Fibroblast of skin of back (primary cell): ENCODE data around the gene NDUFAF4. TPM values are rescaled to one million over a fixed set of nuclear protein-coding genes. Genes with fewer than 3 reads are reported as not detected.

ENCODE experiments used
- DNase-seq: peaks from one replicate; pipeline ENCODE4 v3.0.0-alpha.2; 2013
- polyA plus RNA-seq, 2 experiments: library from polyadenylated mRNA; unstranded; fragments of 120-200 nt; gene quantifications; one replicate each; pipeline ENCODE4 v1.2.1, GENCODE V29; 2013; ENCODE audit not compliant: insufficient read length in 2 of 2

The NDUFAF4 gene
- polyA plus RNA-seq (2013, experiment 1 of 2; ENCODE audit: insufficient read length) = 26.8 TPM
- polyA plus RNA-seq (2013, experiment 2 of 2; ENCODE audit: insufficient read length) = 18.4 TPM

DNA sequence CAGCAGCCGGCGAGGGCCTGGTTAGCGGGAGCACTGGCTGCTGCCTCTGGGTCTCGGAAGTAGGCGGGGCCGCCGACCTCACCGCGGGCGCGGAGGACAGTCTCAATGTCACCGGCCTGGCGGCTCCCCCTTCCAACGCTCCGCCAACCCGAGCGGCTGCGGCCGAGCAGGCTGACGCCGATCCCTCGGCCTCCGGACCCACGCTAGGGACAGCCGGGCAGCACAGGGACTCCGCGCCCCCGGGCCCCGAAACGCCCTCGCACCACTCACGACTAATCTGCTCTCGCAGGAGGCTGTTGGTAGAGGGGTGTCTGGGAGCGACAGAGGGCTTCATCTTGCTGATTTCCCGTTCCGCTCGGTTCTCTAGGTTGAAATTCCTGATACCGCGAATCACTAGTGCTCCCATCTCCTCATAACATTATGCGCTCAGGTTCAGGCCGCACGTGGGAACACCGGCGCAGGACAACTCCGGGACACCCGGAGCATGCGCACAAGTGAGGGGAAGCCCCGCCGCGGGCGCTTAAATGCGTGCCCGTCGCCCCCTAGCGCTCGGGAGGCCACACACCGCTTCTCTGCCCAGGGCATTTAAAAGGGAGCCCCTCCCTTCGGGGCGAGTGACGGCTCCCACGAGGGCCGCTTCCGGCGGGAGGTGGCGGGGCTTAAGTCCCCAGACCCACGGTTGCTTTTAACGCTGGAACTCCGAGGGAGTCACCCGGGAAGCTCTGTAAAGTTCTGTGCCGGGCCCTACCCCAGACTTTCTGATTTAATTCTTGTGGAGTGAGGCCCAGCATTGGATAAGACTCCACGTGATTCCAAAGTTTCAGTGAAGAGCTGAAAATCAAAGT, at the start of gene NDUFAF4:
NDUFAF4 (minus strand) TSS at position 496 of the 845 bp plus-strand sequence; CDS start at position 406, 90 bp downstream.
- peak; percentile 91 for DNase-seq

DNA sequence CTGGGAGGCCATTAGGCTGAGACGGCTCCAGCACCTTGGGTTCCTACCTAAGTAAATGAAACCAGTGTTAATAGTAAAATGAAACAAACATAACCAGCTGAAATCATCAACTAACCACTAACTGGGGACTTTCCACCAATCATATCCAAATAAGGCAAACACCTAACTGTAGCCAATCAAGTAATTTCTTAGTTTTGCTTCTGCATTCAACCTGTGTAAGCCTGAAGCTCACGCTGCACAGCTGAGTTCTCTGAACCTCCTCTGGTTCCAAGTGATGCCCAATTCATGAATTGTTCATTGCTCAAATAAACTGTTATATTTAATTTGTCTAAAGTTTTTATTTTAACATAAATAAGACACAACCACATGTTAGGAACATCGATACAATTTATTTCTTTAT, 49.4 kb upstream of the NDUFAF4 start:
- DNase-seq = no peak

DNA sequence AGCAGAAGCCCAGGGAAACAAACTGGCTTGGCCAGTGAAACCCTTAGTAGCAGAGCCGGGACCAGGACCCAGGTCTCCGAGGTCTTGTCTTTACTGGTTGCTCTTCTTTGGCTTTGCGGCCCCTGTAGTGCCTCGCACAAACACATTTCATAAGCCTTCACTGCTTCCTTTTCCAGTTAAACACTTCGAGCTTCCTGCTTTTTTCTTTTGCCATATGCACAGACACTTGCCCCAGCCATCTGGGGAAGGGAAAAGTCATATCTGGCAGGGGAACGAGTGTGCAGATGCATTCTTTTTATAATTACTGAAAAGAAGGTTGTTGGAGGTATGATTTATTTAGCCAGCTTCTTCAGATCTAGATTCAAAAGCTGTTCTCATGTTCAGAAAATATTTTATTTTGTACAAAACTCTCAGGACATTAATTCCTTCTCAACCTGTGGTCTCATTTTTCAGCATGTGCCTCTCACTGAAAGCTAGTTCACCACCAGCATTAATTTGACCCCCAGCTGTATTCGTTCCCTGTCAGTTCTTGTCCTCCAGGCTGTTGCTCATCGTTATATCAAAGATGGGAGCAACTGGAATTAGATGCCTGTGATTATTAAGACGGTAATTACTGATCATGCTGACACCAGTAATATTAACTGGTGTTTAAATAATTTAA, 46.0 kb upstream of the NDUFAF4 start:
- DNase-seq = no peak

DNA sequence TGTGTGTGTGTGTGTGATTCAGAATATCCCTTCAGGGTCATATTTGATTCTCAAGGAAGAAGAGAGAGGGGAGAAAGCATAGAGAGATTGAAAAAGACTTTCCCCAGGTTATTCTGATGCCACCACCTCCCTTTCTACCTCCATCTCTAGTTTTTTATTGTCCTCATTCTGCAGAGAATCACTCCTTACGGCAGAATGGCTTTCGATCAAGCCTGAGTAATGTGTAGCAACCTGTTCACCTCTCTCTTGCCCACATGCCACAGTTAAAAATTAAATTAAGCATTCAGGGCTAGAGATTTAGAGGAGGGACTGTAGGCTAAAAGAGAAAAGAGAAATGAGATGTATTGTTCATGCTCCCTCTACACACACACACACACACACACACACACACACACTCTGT, 45.0 kb upstream of the NDUFAF4 start:
- no peak for DNase-seq

DNA sequence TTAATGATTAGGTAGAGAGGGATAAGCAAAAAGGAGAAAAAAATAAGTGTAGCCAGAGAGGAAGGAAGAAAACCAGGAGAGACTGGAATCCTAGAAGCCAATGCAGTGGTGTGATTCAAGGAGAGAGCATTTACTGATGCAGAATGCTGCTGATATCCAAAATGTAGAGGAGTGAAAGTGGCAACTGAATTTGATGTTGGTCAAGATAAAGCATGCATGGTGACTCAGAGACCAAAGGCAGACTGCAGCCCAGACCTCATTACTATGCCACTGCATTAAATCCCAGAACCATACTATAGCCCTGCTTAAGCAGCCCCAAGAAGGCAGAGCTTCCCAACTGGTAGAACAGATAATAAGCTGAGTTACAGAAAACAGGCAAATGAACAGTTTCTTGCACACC, 42.6 kb upstream of the NDUFAF4 start:
- DNase-seq = no peak

DNA sequence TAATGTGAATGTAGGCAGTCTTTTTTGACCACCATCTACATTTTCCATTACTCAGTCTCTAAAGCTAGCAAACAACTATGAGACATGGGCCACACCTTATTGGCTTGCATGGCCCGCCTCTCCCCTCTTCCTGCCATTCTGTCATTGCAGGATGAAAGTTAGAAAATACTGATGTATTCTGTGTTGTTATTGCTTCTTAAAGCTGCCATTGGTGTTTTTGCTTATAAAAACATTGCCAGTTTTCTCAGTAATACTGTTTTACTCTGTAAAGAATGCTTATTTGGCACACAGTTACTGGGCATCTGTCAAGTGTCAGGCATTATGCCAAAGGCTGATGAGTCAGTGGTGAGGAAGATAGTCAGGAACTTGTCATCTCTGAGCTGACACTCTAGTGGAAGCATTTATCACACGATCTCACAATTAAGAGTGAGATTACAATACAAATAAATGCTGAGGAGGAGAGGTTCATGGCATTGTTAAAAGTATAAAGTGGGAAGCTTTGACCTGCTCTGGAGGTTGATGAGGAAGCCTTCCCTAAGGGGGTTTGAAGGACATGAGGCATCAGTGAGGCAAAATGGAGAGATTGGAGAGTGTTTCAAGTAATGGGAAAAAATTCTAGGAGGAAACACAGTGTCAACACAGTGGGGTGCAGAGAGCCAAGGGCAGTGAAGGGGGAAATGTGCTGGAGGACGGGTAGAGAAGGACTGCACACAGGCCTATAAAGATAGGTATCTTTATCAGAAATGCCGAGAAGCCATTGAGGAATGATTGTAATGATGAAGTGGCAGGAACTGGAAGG, 41.5 kb upstream of the NDUFAF4 start:
- peak; percentile 85 for DNase-seq

DNA sequence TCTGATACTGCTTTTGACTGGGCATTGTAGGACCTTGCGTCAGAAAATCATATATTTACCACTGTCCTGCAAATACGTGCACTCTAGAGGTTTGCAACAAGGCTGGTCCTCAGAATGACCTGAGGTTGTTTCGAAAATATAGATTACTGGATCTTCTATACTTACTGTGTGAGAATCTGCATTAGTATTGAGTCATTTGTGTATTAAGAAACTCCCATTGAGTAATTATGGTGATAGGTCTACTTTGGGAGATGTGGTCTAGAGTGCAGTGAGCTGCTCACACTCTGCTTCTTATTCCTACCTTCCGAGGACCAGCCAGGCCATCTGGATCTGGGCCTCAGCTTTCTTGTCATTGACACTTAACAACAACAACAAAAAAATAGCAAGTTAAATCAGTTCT, 36.4 kb upstream of the NDUFAF4 start:
- DNase-seq = no peak

DNA sequence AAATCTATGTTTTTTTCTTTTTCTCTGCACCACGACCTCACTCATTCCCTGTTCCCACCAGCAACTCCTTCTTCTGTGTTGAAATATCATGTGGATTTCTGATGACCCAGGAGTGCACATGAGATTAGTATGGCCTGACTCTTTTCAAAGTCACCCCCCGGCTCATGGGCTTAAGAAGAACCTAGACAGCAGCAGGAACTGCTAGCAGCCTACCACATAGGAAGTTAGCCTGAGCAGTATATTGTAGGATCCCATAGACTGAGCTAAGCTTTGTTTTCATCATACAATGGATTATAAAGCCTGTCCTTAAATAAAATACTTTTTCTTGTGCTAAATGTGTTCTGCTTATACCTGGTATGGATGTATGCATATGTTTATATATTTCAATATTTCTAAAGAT, 33.5 kb upstream of the NDUFAF4 start:
- DNase-seq = no peak

DNA sequence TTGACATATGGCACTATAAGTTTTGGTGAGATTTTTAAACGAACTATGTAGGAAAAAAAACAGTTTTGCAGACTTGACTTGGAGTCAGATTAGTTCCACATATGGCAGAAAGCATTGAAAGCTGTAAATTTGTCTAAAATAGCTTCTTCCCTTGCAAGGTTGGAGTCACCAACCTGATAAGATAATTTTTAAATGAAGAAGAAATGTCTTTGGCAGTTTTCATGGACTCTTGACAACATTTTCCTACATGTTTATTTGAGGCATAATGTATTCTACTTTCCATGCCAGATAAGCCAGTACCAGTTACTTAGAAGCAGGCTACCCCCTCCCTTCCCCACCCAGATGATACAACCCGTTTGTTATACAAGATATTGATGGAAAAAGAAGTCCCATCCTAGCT, 32.0 kb upstream of the NDUFAF4 start:
- DNase-seq = no peak

DNA sequence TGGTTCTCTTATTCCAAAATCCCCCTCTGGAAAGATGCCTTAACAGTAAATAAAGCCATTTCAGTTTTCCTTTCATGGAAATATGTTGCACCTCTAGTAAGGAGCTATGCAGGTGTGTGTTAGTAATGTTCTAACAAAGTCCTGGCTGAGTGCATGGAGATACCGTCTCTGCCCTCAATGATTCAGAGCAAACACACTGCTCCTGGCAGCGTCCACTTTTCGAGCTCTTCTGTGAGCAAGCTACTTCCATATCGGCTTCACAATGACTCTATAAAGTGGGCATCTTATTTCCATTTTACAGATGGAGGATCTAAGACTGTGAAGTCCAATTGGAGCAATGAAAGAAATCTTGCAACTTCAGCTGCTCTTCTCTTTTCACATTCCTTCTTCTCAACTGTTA, 30.0 kb upstream of the NDUFAF4 start:
- DNase-seq = no peak

DNA sequence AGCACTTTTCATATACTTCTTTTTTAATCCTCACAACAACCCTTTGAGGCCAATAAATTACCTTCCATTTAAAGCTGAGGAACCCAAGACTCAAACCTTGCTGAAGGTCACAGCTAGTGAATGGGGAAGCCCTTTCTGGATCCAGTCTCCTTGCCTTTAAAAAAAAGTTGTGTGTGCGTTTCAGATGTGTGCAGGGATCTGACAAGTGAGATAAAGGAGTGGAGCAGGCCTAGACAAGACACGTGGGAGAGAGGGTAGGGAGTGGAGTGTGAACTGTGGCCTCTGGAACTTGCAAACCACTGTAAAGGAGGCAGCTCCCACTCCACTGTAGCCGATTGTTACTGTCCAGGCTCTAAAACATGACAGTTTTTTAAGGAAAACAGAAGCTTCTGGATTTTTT, 28.7 kb upstream of the NDUFAF4 start:
- no peak for DNase-seq

DNA sequence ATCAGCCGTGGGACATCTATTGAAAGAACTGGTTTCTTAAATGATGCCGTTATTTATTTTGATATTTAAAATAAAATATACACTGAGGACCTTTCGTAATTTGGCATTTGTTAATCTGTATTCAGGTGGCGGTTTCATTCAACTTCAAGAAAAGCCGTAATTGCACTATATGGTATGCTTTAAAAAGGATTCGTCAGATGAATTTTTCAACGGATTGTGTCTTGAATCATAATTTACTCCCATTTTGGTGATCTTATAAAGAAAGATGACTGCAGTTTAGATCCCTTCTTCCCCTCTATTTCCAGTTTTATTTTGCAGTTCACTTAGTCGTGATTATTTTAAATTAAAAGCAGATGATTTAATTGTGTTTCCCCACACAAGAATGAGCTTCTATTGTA, 27.6 kb upstream of the NDUFAF4 start:
- DNase-seq = no peak

DNA sequence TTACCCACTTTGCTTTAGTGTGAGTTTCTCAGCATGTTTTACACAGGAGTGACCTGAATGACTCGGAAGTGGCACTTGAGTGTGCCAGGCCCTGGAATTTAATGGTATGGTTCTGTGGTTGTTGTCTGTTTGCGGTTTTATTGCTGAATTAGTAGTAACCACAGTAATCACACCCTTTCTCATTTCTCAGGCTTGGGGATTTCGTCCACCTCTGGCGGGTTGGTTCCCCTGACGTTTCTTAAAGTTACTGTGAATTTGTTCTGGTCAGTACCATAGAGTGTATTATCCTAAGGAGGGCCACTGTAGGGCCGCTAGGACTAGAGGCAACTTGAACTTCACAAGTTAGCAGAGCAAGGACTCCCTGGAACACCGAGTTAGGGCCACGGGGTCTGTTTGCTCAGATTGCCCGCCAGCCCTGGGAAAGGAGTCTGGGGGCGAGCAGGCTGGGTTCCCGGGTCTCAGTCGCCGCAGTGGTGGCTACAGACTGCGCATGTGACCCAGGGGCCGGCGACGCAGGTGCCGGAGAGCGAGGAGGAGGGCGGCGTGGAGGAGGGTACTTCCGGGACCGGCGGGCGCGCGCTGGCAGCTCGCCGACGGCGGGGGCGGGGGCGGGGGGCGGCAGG, 26.3 kb upstream of the NDUFAF4 start:
- no peak for DNase-seq

DNA sequence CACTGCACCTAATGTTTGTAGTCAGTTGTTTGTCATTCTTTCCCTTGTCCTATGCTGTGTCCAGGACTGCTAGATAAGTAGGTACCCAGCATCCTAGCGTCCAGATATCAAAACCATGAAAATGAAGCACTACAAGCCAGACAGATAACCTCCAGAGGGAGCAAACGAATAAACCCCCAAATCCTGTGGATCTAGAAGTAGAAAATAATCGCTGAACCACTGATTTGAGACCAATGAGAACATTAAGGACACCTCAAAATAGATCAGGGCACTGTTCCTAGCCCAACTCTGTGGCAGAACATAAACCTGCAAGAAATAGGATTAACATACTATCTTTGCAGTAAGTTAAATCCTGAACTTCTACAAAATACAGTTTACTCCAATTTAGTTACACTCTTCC, 25.7 kb upstream of the NDUFAF4 start:
- DNase-seq = no peak

DNA sequence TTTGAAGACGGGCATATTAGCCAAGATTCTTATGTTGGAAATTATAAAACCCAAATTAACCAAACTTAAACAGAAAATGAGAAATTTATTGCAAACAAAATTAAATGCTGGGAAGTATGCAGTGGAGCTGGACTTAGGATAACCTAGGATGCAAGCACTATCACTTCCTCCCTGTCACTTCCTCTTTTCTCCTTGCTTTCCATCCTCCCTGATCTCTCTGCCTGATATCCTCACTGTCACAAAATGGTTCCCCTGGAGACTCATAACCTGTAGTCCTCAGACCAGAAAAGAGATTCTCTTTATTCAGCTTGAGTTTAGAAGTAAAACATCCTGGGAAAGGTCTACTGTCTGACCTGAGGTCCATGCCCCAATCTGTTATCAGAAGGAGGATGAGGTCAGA, 19.4 kb upstream of the NDUFAF4 start:
- DNase-seq = no peak

DNA sequence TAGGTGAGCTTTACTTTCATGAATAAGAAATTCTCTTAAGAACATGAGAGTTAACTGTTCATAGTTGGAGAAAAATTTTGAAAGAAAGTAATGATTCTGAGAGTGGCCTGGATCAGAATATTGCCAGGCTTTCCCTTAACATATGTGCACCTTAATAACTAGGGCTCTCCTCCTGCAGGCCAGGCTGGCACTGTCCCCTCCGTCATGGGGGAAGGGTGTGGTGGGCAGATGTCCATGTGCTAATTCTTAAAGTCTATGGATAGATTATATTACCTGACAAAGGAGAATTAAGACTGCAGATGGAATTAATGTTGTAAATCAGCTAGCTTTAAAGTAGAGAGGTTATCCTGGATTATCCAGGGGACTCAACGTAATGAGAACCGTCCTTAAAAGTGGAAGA, 15.9 kb upstream of the NDUFAF4 start:
- DNase-seq = no peak

DNA sequence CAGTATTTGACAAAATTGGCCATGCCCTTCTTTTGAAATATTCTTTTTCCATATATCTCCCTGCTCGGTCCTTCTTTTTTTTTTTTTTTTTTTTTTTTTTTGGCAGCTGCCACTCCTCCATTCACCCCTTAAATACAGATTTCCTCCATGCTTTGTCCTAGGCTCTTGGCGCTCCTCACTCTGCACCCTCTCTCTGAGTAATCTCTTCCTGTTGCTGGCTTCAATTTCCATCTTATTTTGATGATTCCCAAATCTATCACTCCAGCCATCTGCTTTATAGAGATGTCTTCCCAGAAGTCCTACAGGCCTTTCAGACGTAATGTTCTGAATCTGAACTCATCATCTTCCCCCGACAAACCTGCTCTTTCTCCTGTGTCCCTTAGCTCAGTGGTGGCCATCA, 14.1 kb upstream of the NDUFAF4 start:
- DNase-seq = no peak

DNA sequence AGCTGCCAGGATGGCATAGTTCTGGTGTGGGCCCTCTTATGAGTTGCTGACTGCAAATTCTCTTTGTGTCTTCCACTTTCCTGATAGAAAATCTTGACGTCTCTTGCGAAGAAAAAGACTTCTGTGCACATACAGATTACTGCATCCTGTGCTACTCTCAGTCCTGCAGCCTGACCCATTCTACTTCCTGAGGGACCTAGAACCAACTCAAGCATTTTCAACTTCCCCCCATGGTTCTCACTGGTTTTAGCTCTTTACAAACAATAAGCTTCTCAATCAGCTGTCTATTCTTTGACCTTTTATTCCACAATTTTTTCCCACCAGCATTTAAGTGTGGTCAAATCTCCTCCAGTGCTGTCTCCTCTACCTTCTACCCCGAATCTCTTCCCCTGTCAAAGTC, 13.5 kb upstream of the NDUFAF4 start:
- DNase-seq = no peak

DNA sequence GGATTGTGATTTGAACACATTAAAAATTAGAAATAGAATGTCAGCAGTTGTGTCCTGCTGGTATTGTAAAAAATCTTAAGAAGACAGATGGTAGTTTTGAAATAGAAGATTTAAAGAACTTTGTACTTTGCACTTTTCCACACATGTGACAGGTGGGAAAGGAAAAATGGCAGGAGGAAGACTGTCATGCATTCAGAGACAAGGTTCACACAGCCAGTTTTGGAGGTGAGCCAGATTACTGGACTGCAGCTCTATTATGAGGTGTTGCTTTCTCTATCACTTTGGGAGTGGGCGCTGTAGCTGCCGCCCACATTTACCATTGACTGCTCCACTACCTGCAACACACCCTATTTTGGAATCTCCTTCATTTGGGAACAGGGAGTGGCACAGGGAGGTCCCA, 12.1 kb upstream of the NDUFAF4 start:
- no peak for DNase-seq

DNA sequence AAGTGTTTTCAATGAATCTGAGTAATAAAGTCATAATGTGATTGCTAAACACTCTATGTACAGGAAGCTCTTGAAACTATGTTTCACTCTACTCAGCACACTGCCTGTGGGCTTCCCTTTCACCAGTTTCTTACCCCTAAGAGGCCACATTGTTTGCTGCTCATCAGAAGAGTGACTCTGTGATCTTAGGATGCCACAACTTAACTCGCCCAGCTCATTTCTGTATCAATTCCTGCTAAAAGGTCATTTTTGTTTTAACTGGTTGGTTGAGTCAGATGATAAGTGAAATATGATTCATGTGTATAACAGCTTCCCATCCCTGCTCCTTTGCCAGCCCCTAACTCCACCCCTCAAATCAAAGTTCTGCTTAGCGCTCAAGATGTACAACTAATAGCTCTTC, 9.8 kb upstream of the NDUFAF4 start:
- DNase-seq = peak; percentile 5

DNA sequence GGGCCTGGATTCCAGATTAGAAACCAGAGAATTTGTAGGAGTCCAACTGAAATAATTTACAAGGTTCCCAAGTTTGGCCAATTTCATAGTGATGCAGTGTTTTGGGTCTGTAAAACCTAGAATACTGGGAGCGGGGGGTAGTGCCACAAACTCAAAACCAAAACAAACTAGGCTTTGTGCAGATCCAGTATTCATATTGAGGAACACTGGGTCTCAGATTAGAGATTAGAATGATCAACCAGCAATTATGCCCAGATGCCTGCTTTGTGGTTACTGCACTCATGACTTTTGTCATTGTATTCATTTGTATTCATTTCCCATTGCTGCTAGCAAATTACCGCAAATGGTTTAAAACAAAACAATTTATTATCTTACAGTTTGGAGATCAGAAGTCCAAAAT, 3.2 kb upstream of the NDUFAF4 start:
- no peak for DNase-seq

DNA sequence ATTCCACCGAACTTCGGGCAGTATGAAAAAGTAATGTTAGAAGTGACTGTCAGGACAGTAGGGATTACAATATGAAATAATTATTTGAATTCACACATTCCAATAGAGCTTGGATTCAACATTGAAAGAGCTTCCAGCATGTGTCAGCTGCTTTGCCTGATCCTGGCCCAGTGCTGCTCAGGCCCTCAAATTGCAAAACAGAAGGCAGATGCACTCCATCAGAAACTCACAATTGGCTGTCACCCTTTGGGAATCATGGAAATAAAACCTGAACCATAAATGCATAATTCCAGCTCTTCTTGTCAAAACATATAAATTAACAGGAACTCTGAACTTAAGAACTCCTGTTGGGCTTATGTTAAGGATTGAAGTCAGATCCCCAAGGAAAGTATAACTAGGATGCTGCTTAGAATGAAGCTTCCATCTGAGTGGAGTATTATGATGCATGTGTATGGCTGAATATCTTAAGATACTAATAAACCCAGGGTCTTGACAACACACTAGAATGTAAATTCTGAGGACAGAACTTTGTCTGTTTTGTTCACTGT, 1.8 kb upstream of the NDUFAF4 start:
- no peak for DNase-seq

DNA sequence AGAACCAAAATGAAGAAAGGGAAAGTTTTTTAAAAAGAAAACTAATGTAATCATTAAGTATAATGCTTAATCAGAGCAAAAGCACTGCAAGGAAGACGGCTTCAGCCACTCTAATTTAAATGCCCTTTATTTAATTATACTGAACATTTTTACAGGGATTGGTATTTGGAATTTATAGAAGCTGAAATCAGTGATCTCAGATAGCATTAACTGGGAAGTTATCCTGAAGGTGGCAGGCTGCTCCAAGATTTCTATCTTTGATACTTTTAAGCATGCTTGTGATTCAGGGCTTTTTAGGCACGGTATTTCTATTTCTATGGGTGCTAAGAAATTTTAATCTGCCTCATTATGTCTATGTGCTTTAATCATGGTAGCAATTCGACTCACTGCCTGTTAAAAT, 1.3 kb upstream of the NDUFAF4 start:
- DNase-seq = peak; percentile 56
